Stimulated activated CD8-positive, alpha-beta memory T cell treated with anti-CD3 and anti-CD28 coated beads, Interleukin-15, amount 100 ng/mL, for 48 hours (primary cell): ENCODE data around the gene PTPRT.

Experiments
- DNase-seq, 2 donors: peaks; one replicate each; pipeline ENCODE4 v3.0.0-alpha.2; 2020; ENCODE audit warnings: low read depth in 2 of 2

PTPRT gene

DNA sequence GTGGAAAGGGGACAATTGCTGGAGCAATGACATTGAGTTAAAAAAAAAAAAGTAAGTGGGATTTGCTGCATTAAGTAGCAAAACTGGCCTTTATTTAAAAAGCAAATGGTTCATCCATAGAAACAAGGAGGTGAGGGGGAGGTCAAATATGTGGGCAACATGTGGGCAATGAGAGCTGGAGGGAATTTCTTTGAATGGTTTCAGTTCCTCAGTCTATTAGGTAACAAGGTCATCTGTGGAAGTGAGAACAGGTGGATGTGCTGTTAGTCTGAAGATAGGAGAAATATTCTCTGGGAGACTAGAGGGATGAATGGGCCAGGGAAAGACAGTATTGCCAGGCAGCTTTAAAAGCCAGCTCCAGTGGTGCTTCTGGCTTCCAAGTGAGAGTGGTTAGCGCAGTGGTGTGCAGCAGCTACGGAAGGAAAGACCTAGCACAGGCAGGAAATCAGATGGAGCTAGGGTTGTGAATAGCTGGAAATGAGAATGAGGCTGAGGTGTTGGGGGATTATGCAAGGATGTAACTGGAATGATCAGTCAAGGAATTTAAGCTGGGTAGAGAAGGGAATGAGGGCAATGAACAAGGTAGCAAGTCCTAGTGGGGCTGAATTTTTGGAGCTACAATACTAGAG, 727.6 kb downstream of the PTPRT start:
- no peak for DNase-seq

DNA sequence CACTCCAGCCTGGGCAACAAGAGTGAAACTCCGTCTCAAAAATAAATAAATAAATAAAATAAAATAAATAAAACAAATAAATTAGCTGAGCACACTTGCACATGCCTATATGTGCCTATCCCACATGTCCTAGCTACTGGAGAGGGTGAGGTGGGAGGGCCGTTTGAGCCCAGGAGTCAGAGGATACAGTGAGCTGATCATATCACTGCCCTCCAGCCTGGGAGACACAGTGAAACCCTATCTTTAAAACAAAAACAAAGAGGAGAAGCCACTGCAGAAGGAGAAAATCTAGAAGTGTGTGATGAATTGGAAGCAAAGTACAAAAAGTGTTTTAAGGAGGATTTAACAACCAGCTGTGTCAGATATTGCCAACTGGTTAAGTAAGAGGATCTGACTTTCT, 728.4 kb downstream of the PTPRT start:
- DNase-seq: no peak

DNA sequence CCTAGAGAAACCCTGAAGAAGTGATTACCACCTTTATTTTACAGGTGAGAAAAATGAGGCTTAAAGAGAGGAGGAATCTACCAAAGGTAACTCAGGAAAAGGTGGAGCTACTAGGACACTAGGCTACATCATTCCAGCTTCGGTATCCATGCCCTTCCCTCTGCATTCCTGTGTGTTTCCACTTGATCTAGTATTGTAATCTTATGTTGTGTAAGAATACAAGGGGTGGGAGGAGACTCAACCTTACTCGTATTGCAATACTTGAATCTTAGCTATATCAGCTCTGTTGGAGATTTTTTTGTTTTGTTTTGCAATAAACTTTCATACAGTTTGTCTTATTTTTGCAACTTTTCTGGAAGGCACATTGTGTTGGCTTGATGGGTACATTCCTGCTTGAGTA, 742.4 kb downstream of the PTPRT start:
- DNase-seq: no peak

DNA sequence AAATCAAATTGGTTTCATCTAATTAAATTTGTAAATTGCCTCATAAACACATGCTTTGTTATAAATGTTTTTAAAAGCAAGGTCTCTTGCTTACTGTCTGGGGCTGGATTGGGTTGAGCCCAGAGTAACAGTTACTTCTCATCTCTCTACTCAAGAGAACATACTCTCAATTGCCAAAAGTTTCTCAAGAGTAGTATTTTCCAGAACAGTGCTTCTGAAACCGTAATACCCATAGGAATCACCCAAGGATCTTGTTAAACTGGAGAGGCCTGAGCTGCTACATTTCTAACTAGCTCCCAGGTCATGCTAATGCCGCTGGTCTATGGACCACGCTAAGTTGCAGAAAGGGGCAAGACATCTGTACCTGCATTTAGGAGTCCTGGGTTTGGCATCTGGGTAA, 744.9 kb downstream of the PTPRT start:
- DNase-seq: no peak

GRCh38 chr20:42443200-42443599, 746.5 kb downstream of the PTPRT start:
- DNase-seq: no peak

GRCh38 chr20:42442716-42443115, 747.0 kb downstream of the PTPRT start:
- DNase-seq: no peak

GRCh38 chr20:42441864-42442331, 747.8 kb downstream of the PTPRT start:
- DNase-seq: no peak

DNA sequence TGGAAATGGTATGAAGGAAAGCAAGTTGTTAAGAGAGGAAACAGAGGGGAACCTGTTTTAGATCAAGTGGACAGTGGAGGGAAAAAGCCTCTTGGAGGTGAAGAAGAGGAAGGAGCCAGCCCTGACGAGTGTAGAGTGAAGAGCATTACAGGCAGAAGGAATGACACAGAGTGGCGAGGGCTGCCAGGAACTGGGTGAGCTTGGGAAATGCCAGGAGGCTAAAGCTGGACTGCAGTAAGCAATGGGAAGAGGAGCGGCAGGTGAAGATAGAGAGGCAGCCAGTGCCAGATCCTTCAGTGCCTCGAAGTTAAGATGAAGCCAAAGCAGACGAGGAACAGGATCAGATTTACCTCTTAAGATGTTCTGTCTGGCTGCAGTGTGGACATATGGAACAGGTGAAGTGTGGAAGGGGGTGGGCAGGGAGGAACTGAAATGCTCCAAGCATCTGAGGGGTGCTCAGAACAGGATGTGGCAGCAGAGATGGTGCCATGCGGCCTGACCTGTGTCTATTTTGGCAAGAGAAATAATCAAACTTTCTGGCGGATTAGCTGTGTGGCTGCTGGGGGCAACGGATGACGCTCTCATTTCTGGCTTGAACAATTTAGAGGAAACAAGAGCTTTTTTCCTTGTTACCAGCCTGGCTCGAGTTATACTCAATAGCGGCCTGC, 748.4 kb downstream of the PTPRT start:
- no peak for DNase-seq

DNA sequence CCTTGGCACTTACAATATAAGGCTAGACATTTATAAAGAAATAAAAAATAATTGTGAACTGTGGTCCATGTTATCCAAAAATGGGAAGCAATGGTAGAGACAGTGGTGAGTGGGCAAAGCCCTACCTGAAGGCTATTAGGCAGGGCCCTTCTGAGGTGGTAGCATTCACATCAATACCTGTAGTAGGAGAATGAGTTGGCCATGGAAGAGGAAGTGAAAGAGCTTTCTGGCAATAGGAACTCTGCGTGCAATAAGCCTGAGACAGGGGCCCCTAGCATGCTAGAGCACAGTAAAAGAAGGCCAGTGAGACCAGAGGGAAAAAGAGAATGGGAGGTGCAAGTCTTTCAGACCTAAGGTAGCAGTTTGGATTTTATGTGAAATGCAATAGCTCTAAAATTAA, 754.5 kb downstream of the PTPRT start:
- DNase-seq: no peak

DNA sequence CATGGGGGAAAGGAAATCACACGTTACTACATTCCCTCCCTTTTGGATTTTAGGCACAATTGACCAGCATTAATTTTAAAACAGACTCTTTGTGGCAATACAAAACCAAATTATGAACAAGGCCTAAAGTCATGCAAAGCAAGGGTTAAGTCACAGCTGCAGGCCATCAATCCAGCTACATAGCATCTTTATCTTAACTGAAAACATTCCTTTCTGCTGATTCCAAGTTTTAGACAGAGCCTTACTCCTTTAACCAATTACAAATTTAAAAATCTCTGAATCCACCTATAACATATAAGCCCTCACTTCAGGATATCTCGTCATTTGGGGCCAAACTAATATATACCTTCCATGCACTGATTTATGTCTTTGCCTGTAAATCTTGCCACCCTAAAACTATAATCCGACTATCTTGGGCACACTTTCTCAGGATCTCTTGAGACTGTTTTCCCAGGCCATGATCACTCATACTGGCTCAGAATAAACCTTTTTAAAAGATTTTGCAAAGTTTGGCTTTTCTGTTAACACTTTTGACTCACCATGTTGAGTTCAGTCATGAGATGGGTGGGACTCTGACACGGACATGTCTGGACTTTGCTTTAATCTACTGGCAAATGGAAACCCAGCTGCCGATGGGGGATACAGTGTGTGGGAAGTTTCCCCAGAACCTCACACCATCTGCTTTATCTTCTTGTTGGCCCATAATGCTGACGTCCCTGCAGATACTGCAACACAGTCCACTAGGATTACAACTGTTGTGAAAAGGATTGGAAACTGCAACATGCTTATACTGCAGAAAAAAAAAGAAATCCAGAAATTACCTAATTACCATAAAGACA, 757.0 kb downstream of the PTPRT start:
- DNase-seq: no peak

DNA sequence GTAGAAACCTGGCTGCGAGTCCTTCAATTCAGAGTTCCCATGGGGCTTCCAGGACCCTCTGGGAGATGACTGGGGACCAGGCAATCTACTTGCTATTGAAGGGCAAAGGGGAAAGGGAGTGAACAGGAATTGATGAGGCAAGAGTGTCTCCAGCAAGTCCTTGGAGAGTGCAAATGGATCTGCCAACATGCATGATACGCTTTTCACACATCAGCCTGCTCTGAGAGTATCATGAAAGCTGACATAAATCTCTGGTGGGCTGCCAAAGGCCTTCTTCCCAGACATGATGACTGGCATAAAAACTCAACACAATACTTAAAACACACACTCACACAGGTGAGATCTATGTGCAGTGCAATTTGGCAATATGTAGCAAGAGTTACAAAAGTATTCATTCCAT, 759.1 kb downstream of the PTPRT start:
- no peak for DNase-seq

- no peak for DNase-seq
These were observed 759.8 kb downstream of the PTPRT start for GRCh38 chr20:42429761-42430458.

DNA sequence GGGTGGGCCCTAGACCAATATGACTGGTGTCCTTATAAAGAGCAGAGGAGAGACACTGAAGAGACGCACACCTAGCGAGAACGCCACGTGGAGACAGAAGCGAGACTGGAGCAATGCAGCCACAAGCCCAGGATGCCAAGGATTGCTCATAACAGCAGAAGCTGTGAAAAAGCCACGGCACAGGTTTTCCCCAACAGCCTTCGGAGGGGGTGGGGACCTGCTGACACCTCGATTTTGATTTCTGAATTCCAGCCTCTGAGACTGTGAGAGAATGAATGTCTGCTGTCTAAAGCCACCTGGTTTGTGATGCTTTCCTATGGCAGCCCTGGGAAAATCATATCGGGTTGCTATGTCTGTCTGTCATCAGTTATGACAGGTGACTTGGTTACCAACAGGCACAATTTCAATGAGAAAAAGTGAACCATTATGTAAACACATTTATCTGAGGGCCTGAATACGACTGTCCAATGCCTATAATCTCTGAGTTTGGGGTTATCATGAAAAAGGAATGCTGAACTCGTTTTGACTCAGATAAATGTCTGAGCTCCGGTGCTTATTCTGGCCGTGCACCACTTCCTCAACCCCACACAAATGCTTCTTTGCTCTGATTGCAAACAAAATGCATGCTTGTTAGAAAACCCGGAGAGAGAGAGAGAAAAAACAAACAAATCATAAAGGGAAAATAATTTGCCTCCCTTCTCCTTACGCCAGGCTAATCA, 769.7 kb downstream of the PTPRT start:
- no peak for DNase-seq

- no peak for DNase-seq
These were observed 782.9 kb downstream of the PTPRT start for GRCh38 chr20:42406826-42407225.

- DNase-seq: no peak
These were observed 787.3 kb downstream of the PTPRT start for GRCh38 chr20:42402455-42402854.

DNA sequence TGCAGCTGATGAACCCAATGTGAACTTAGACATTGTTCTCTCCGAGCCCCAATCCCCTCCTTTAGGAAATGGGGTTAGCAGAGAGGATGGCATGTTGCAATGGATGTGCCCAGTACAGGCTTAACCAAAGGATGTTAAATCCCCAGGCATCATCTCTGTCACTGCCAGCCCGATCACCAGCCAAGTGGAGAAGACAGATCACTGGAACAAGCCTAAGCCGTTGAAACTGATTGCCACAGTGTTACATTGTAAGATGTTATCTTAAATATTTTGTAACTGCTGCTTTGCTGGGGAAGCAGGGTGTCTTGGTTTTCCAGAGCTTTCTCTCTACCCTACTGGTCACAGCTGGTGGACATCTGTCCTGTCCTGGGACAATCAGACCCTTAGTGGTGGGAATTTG, 788.1 kb downstream of the PTPRT start:
- DNase-seq: no peak

GRCh38 chr20:42399802-42400201, 789.9 kb downstream of the PTPRT start:
- no peak for DNase-seq

DNA sequence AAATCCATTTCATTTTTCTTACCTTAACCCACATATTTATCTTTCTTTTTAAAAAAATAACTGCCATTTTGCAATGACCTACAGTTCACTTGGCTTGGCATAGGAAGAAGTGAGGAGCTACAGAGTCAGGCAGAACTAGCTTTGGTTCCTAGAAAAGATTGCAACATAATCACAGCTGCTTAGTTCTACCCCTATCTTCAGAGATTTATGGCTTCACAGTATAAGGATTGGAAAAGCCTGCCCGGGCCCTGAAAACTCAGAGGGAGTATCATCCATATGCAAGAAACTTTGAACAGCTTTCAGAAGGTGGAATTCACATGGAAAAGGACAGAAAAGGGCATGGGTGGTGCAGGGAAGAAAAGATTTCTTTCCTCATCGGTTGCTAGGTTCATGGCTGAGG, 797.3 kb downstream of the PTPRT start:
- no peak for DNase-seq

GRCh38 chr20:42391807-42392206, 797.9 kb downstream of the PTPRT start:
- no peak for DNase-seq

DNA sequence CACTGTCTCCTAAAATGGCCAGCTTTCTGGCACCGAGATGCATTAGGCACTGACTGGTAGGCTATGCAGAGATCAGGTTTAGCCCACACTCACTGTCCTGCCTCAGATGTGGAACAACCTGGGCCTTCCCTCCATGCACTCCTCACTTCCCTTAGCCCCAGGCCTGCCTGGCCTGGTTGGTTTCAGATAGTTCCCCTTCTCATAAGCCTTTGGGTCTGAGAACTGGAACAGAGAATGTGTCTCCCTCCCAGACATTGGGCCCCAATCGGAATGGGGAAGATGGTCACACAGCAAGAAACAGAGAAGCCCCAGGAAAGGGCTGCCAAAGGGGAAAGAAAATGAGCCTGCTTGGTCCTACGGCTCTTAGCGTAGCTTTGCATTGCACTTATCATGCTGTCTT, 809.4 kb downstream of the PTPRT start:
- DNase-seq: no peak

GRCh38 chr20:42379385-42379784, 810.3 kb downstream of the PTPRT start:
- DNase-seq: no peak

GRCh38 chr20:42378826-42379225, 810.9 kb downstream of the PTPRT start:
- DNase-seq: no peak
